Mesodermal cell (in vitro differentiated cells): ENCODE measurements around the gene SELENOT.

Source experiments
- H3K27ac ChIP-seq: 2 replicates; pipeline ENCODE4 v1.7.0; 2013; ENCODE audit warnings: mild to moderate bottlenecking, low read depth, low read length, moderate library complexity; ENCODE audit not compliant: severe bottlenecking
- H3K36me3 ChIP-seq: 2 replicates; pipeline ENCODE4 v1.7.1; 2013; ENCODE audit warnings: mild to moderate bottlenecking, low read length, moderate library complexity; ENCODE audit not compliant: control insufficient read depth, insufficient read depth
- H3K4me1 ChIP-seq: one replicate; pipeline ENCODE4 v1.7.1; 2013; ENCODE audit warnings: mild to moderate bottlenecking, low read length; ENCODE audit not compliant: insufficient read depth, control insufficient read depth, poor library complexity, severe bottlenecking
- H3K4me3 ChIP-seq: 2 replicates; pipeline ENCODE4 v1.7.0; 2013; ENCODE audit warnings: low read length, control low read depth, mild to moderate bottlenecking; ENCODE audit not compliant: insufficient read depth, poor library complexity, severe bottlenecking; ENCODE audit errors: extremely low read depth
- H3K9me3 ChIP-seq: 2 replicates; pipeline ENCODE4 v1.7.1; 2013; ENCODE audit warnings: mild to moderate bottlenecking, low read length, moderate library complexity; ENCODE audit not compliant: control insufficient read depth
- WGBS, 2 experiments: methylation state at CpG; one replicate each; pipeline ENCODE4 v1.1.5; 2013; ENCODE audit warnings: missing lambda C conversion rate in 2 of 2; ENCODE audit not compliant: insufficient coverage in 2 of 2; 5-methylcytosine and 5-hydroxymethylcytosine counted together

SELENOT gene

DNA sequence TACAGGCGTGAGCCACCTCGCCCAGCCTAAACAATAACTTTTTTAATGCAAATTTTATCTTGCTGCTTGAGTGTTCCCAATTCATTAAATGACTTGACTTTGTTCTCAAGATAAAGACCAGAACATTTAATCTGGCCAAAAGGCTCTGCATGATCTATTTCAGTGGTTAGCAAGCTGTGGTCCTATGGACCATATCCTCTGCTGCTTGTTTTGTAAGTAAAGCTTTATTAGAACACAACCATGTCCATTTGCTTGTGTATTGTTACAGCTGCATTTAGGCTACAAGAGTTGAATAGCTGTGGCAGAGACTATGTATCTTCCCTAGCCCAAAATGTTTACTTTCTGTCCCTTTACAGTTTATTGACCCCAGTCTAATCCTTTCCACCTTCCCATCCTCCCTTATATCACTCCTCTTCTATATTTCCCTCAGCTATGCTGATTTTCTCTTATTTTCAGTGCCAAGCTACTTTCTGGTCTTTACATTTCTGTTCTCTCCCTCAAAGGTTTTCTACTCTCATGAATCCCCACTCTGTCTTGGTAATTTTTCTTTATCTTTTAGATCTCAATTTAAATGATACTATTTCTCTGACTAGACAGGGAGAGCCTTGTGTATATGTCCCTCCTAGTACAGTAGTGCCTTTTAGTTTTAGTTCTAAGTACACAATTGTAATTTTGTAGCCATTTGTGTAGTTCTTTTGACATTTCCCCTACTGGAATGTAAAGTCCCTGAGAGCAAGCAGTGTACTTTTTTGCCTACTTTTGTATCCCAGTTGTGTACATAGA, 23.2 kb downstream of the SELENOT start:
- no peaks in the 10 kb centered on the region for H3K9me3 ChIP-seq
- H3K4me3 ChIP-seq: no peak overlapping the region
- 90 to 100% methylated on average over 2 of the region's 2 CpGs for WGBS, 2 experiments
- no peak overlapping the region for H3K27ac ChIP-seq
- H3K36me3 ChIP-seq: peaks cover 44% of the 10 kb centered on the region
- H3K4me1 ChIP-seq: peaks cover 3% of the 10 kb centered on the region

DNA sequence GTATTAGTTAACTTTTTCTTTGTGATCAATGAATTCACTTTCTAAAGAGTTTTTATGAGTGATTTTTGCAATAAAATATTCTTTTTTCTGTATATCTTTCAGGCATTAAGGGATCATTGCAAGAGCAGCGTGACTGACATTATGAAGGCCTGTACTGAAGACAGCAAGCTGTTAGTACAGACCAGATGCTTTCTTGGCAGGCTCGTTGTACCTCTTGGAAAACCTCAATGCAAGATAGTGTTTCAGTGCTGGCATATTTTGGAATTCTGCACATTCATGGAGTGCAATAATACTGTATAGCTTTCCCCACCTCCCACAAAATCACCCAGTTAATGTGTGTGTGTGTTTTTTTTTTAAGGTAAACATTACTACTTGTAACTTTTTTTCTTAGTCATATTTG, 24.4 kb downstream of the SELENOT start:
- H3K4me1 ChIP-seq: peaks cover 3% of the 10 kb centered on the region
- H3K36me3 ChIP-seq: peaks cover 44% of the 10 kb centered on the region
- no peaks in the 10 kb centered on the region for H3K9me3 ChIP-seq
- 100% methylated on average over 2 of the region's 2 CpGs; no CpG with 5 or more reads in 1 of the 2 experiments for WGBS, 2 experiments
- H3K4me3 ChIP-seq: no peak overlapping the region
- no peak overlapping the region for H3K27ac ChIP-seq

DNA sequence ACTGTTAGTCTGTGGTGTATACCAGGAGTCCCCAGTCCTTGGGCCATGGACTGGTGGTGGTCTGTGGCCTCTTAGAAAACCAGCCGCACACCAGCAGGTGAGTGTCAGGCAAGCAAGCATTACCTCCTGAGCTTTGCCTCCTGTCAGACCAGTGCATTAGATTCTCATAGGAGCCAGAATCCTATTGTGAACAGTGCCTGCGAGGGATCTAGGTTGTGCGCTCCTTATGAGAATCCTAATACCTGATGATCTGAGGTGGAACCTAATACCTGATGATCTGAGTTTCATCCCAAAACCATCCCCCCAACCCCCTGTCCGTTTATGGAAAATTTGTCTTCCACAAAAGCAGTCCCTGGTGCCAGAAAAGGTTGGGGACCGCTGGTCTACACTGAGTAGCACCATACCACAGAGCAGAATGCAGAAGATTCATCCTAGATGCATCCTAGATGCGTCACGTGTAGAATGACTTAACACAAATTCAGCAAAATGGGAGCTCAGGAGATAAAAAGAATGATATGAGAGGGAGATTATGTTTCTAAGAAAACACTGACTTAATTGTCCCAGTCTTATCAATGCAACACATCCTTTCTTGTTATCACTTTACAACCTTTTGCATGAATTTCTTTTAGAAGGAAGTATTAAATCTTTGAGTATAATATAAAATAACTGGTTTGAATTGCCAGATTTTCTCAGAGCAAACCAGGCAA, 28.5 kb downstream of the SELENOT start:
- no peaks in the 10 kb centered on the region for H3K9me3 ChIP-seq
- H3K36me3 ChIP-seq: peaks cover 26% of the 10 kb centered on the region
- H3K4me1 ChIP-seq: peaks cover 8% of the 10 kb centered on the region
- H3K4me3 ChIP-seq: no peak overlapping the region
- H3K27ac ChIP-seq: no peak overlapping the region
- 97 to 100% methylated on average over 3 to 4 of the region's 7 CpGs for WGBS, 2 experiments

DNA sequence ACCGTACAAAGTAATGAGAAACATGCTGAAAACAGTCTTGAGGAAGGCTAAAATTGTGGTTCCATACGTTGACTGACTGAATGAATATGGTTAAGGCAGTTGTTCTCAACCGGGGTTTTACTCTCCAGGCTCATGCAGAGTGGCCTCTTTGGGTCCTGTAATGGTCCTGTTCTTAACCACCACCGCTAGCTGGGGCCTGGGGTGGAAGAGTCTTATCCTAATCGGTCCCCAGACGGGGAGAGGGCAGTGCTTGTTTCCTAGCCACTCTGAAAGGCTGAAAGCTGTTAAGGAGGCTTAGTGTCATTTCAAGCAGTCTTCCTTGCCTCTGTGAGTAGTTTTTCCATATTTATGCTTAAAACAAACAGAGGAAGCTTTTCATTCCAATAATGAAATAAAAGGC, 32.0 kb downstream of the SELENOT start:
- no peaks in the 10 kb centered on the region for H3K9me3 ChIP-seq
- H3K36me3 ChIP-seq: peaks cover 7% of the 10 kb centered on the region
- peak overlapping the region; percentile 76 for H3K27ac ChIP-seq
- H3K4me3 ChIP-seq: no peak overlapping the region
- peaks cover 8% of the 10 kb centered on the region for H3K4me1 ChIP-seq
- WGBS, 2 experiments: 86 to 90% methylated on average over 3 to 6 of the region's 6 CpGs

DNA sequence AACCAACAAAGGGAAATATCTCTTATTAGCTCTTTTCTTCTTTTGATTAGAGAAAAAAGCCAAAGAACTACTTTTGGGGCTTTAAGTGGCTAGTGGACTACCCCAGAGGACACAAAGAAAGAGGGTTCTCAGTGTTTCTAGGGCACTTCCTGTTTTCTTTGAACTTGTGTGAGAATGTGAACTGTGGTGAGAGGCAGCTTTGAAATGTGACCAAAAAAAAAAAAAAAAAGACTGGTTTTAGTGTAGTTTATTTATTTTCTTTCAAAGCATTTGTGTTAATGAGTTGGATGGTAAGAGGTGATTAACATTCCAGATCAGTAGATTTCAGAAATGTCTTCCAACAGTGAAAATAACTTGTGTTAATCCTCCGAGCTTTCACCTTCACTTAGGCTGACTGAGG, 32.4 kb downstream of the SELENOT start:
- no peaks in the 10 kb centered on the region for H3K9me3 ChIP-seq
- WGBS, 2 experiments: no CpG with 5 or more reads among the region's 1 CpG
- peaks cover 8% of the 10 kb centered on the region for H3K4me1 ChIP-seq
- peak overlapping the region; percentile 76 for H3K27ac ChIP-seq
- H3K4me3 ChIP-seq: no peak overlapping the region
- peaks cover 5% of the 10 kb centered on the region for H3K36me3 ChIP-seq

DNA sequence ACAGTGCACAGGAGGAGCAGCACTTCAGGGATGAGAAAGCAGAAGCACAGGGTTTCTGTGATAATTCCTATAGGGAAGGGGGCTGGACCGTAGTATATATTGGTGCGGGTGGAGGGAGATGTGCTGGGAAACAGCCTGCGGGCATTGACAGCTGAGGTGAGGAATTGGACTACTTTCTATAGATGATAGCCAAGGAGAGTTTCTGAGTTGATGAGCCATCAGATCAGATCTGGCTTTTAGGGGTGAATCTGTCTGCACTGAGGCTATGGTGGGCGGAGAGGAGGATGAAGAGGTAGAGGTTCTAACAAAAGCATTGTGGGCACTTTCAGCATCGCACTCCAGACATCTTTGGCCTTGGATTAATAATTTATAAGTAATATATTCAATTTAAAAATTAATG, 33.1 kb downstream of the SELENOT start:
- 93 to 100% methylated on average over 3 to 4 of the region's 5 CpGs for WGBS, 2 experiments
- no peaks in the 10 kb centered on the region for H3K36me3 ChIP-seq
- H3K27ac ChIP-seq: no peak overlapping the region
- H3K4me3 ChIP-seq: no peak overlapping the region
- no peaks in the 10 kb centered on the region for H3K9me3 ChIP-seq
- peaks cover 8% of the 10 kb centered on the region for H3K4me1 ChIP-seq

DNA sequence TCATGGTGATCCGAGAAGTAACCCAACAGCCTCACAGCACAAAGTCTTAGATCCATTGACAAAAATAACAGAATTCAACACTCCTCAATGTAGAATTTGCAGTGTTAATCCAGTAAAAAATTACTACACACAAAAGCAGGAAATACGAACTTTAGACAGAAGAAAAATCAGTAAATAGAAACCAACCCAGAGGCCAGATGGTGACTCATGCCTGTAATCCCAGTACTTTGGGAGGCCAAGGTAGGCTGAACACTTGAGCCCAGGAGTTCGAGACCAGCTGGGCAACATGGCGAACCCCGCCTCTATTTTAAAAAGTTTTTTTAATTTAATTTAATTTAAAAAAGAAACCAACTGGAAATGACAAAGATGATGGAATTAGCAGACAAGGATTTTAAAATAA, 36.1 kb downstream of the SELENOT start:
- Histone ChIP-seq H3K36me3 (no peaks in the 10 kb centered on the region), H3K4me1 (peaks cover 8% of the 10 kb centered on the region), H3K4me3 (no peak overlapping the region), H3K9me3 (no peaks in the 10 kb centered on the region), H3K27ac (no peak overlapping the region)
- 86% methylated on average over 1 of the region's 5 CpGs; no CpG with 5 or more reads in 1 of the 2 experiments for WGBS, 2 experiments

DNA sequence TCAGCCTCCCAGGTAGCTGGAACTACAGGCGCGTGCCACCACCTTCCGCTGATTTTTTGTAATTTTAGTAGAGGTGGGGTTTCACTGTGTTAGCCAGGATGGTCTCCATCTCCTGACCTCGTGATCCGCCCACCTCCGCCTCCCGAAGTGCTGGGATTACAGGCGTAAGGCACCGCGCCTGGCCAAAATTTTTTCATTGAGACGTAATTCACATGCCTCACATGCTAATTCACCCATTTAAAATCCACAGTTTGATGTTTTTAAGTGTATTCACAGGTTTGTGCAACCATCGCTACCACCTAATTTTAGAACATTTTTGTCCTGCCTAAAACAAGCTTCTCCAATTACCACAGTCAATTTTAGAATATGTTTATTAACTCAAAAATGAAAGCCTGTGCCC, 37.1 kb downstream of the SELENOT start:
- no peaks in the 10 kb centered on the region for H3K9me3 ChIP-seq
- H3K27ac ChIP-seq: no peak overlapping the region
- H3K4me3 ChIP-seq: no peak overlapping the region
- 96 to 100% methylated on average over 4 to 5 of the region's 12 CpGs for WGBS, 2 experiments
- no peaks in the 10 kb centered on the region for H3K36me3 ChIP-seq
- peaks cover 5% of the 10 kb centered on the region for H3K4me1 ChIP-seq

DNA sequence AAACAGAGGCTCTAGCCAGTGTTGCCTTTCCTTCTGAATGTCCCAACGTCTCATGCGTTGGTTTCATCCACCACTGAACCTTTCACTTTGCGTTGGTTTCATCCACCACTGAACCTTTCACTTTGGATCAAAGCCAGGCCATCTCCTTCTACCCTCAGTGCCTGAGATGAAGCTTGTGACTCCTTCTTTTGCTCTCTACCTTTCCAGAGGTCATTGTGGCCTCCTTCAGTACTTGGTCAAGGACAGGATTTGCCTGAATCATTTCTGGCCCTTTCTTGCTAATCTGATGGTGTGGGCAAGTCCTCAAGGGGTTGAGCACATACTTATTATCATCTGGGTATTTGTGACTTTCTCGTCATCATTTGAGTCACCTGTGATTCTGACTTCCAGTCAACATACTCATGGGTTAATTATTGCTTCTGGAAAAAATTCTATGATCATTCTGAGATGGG, 50.0 kb downstream of the SELENOT start:
- 96 to 97% methylated on average over 3 of the region's 4 CpGs for WGBS, 2 experiments
- Histone ChIP-seq H3K9me3 (no peaks in the 10 kb centered on the region), H3K4me1 (no peaks in the 10 kb centered on the region), H3K36me3 (no peaks in the 10 kb centered on the region), H3K4me3 (no peak overlapping the region), H3K27ac (no peak overlapping the region)

DNA sequence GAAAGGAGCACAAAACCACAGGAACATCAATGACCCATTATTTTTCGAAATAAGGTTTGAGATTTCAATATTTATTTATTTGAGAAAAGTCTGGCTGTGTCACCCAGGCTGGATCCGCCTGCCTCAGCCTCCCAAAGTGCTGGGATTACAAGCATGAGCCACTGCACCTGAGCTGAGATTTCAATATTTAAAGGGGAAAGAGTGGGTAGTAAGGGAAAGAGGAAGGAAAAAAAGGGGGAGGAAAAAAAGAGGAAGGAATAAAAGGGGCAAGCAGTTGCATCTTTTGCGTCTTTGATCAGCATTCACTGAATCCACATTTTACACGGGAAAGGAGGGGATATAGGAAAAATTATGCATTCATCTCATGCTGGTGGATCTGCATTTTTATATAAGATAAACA, 53.2 kb downstream of the SELENOT start:
- WGBS, 2 experiments: 81 to 87% methylated on average over 2 to 3 of the region's 4 CpGs
- Histone ChIP-seq H3K36me3 (no peaks in the 10 kb centered on the region), H3K4me3 (no peak overlapping the region), H3K9me3 (no peaks in the 10 kb centered on the region), H3K4me1 (no peaks in the 10 kb centered on the region), H3K27ac (no peak overlapping the region)
